ENCODE data around the gene HNRNPLL.

HNRNPLL gene

GRCh38 chr2:38568724-38569436, 33.8 kb downstream of the HNRNPLL start:
- peaks cover 24% of the 10 kb centered on the region for H3K36me3 Mint-ChIP-seq
- H3K4me3 Mint-ChIP-seq = no peak overlapping the region
- no peak for DNase-seq
- no peaks in the 10 kb centered on the region for H3K4me1 Mint-ChIP-seq
- H3K27ac Mint-ChIP-seq = no peak overlapping the region
- no peaks in the 10 kb centered on the region for H3K27me3 Mint-ChIP-seq
- no peaks in the 10 kb centered on the region for H3K9me3 Mint-ChIP-seq
- CTCF ChIA-PET = interaction anchor here (0.7 to 2.9 kb wide), 4 partner anchors 11 to 13 kb away, joined by 3 to 18 read pairs (median 4); no protein-coding TSS in a partner anchor

- Mint-ChIP-seq H3K27ac (no peak overlapping the region), H3K9me3 (no peaks in the 10 kb centered on the region), H3K4me3 (no peak overlapping the region), H3K27me3 (no peaks in the 10 kb centered on the region), H3K36me3 (peaks cover 23% of the 10 kb centered on the region), H3K4me1 (no peaks in the 10 kb centered on the region)
- no peak for DNase-seq
- CTCF ChIA-PET = interaction anchor here (1.4 to 2.2 kb wide), 4 partner anchors 10 to 178 kb away, joined by 6 to 11 read pairs (median 8); no protein-coding TSS in a partner anchor
Observed at GRCh38 chr2:38565333-38565732, 37.4 kb downstream of the HNRNPLL start.

DNA sequence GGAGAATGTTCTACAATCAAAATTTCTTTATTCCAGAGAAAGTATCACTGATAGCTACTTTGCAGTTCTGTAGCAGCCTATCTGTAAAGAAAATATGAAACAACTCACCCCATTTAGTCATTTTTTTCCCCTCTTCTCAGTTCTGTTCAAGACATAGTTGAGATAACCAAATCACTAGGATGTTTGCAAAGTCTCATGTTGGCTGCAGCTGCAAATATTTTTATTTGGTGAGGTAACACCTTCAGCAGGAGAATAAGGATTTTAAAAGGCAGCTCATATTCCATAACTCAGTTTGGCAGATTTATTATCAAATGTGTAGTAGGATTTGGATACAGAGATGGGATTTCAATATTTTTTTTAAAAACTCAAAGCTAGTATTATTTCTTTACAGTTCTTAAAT, 41.0 kb downstream of the HNRNPLL start:
- DNase-seq = no peak
- Mint-ChIP-seq H3K36me3 (peaks cover 21% of the 10 kb centered on the region), H3K27me3 (no peaks in the 10 kb centered on the region), H3K4me3 (no peak overlapping the region), H3K9me3 (no peaks in the 10 kb centered on the region), H3K4me1 (no peaks in the 10 kb centered on the region), H3K27ac (no peak overlapping the region)
- CTCF ChIA-PET = interaction anchor here (0.6 to 1.2 kb wide), 2 partner anchors 20 to 944 kb away, joined by 3 to 4 read pairs; no protein-coding TSS in a partner anchor

DNA sequence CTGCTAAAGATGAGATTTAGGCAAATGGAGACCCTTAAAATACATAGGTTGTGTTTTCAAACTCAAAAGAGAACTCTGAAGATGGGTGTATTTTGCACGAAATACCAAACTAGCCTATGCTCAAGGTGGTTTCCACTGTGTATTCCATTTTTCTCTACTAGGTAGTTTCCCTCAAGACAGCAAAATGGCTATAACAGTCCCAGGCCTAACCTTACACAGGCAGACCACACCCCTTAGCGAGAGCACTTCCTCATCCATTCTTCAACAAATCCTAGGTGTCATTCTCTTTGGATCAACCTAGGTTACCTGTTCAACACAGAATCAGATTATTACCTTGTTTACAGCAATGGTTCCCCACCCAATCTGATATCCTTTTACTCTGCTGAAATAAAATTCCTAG, 42.6 kb downstream of the HNRNPLL start:
- no peaks in the 10 kb centered on the region for H3K27me3 Mint-ChIP-seq
- peaks cover 18% of the 10 kb centered on the region for H3K36me3 Mint-ChIP-seq
- DNase-seq = no peak
- no peak overlapping the region for H3K27ac Mint-ChIP-seq
- H3K9me3 Mint-ChIP-seq = no peaks in the 10 kb centered on the region
- CTCF ChIA-PET = no interaction called here
- H3K4me3 Mint-ChIP-seq = no peak overlapping the region
- H3K4me1 Mint-ChIP-seq = no peaks in the 10 kb centered on the region

DNA sequence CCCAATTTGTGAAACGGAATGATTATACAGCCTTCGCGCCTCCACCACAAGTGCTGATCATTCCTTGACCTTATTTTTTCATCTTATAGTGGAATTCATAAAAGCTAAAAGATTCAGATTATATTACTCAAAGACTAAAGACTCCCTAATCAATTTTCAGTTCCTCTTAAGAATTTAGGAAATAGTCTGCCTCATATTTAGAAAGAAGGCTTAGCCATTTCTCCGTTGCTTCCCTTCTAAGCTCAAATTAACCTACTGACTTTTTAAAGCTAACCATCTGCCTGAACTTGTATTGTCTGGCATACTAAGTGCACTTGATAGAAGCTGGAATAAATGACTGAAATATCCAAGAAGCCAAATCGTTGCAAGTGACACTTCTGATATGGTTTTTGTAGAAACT, 44.7 kb downstream of the HNRNPLL start:
- CTCF ChIA-PET = interaction anchor here (0.9 to 1.5 kb wide), 3 partner anchors 9 to 21 kb away, joined by 3 to 4 read pairs (median 4); no protein-coding TSS in a partner anchor
- Mint-ChIP-seq H3K4me1 (no peaks in the 10 kb centered on the region), H3K27ac (no peak overlapping the region)

DNA sequence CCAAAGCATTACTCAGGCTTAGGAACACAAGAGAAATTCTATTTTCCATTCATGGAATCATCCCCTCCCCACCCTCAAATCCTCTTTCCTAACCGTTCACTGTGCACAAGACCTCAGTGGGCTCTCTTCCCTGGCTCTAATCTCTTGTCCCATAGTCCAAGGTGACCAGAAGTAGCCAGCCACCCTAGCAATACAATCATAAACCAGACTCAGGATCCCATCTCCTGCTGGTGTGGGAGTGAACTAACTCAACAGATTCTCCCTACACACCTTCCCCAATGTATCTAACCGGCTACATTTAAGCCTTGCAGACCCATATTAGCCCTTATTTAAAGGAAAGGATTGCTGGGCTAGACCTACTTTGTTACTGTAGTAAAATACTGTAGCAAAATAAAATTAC, 45.5 kb downstream of the HNRNPLL start:
- no peak for DNase-seq
- H3K36me3 Mint-ChIP-seq = peaks cover 12% of the 10 kb centered on the region
- CTCF ChIA-PET = interaction anchor here (1.1 to 1.3 kb wide), 3 partner anchors 18 to 166 kb away, joined by 3 to 4 read pairs (median 3); no protein-coding TSS in a partner anchor
- no peak overlapping the region for H3K4me3 Mint-ChIP-seq
- no peaks in the 10 kb centered on the region for H3K9me3 Mint-ChIP-seq
- no peaks in the 10 kb centered on the region for H3K27me3 Mint-ChIP-seq
- H3K27ac Mint-ChIP-seq = no peak overlapping the region
- peaks cover 3% of the 10 kb centered on the region for H3K4me1 Mint-ChIP-seq

More for the DNA sequence above, 44.7 kb downstream of the HNRNPLL start:
- H3K27me3 Mint-ChIP-seq = no peaks in the 10 kb centered on the region
- no peaks in the 10 kb centered on the region for H3K9me3 Mint-ChIP-seq
- H3K36me3 Mint-ChIP-seq = peaks cover 12% of the 10 kb centered on the region
- H3K4me3 Mint-ChIP-seq = no peak overlapping the region
- no peak for DNase-seq

GRCh38 chr2:38556006-38556801, 46.5 kb downstream of the HNRNPLL start:
- Mint-ChIP-seq H3K27me3 (no peaks in the 10 kb centered on the region), H3K4me3 (no peak overlapping the region), H3K4me1 (peaks cover 4% of the 10 kb centered on the region), H3K27ac (no peak overlapping the region), H3K9me3 (no peaks in the 10 kb centered on the region), H3K36me3 (peaks cover 9% of the 10 kb centered on the region)
- CTCF ChIA-PET = interaction anchor here (0.7 to 3.3 kb wide), 7 partner anchors 9 to 183 kb away, joined by 3 to 10 read pairs (median 4); no protein-coding TSS in a partner anchor
- no peak for DNase-seq

DNA sequence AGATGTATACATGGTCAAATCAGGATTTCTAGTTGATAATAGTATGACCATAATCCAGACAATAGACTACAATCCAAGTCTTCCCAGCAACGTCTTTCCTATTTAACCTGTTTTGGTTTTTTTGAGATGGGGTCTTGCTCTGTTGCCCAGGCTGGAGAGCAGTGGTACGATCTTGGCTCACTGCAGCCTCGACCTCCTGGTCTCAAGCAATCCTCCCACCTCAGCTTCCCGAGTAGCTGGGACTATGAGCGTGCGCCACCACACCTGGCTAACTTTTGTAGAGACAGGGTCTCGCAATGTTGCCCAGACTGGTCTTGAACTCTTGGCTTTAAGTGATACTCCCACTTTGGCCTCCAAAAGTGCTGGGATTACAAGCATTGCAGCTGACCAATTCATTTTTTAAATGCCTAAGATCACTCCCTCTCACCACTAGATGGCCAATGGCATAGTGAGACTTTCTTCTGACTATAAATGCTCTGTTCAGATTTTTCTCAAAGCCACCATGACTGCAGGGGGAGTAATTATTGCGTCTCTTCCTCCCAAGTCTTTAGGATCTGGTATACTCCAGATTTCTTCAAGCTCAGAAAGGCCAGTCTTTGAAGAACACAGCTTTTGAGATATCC, 47.6 kb downstream of the HNRNPLL start:
- CTCF ChIA-PET = interaction anchor here (0.7 to 3.3 kb wide), 5 partner anchors 10 to 184 kb away, joined by 3 to 10 read pairs (median 4); no protein-coding TSS in a partner anchor
- Mint-ChIP-seq H3K9me3 (no peaks in the 10 kb centered on the region), H3K27ac (no peak overlapping the region), H3K4me1 (peaks cover 4% of the 10 kb centered on the region), H3K36me3 (peaks cover 4% of the 10 kb centered on the region), H3K27me3 (no peaks in the 10 kb centered on the region), H3K4me3 (no peak overlapping the region)
- DNase-seq = no peak

- peaks cover 8% of the 10 kb centered on the region for H3K4me1 Mint-ChIP-seq
- CTCF ChIA-PET = interaction anchor here (0.6 to 3.3 kb wide), 4 partner anchors 11 to 191 kb away, joined by 3 to 10 read pairs (median 4); no protein-coding TSS in a partner anchor
- no peaks in the 10 kb centered on the region for H3K27me3 Mint-ChIP-seq
- H3K27ac Mint-ChIP-seq = no peak overlapping the region
- no peak overlapping the region for H3K4me3 Mint-ChIP-seq
- no peaks in the 10 kb centered on the region for H3K9me3 Mint-ChIP-seq
- DNase-seq = no peak
- no peaks in the 10 kb centered on the region for H3K36me3 Mint-ChIP-seq
Observed at GRCh38 chr2:38553554-38553953, 49.2 kb downstream of the HNRNPLL start.

GRCh38 chr2:38552259-38552658, 50.5 kb downstream of the HNRNPLL start:
- H3K27me3 Mint-ChIP-seq = no peaks in the 10 kb centered on the region

GRCh38 chr2:38551746-38552145, 51.0 kb downstream of the HNRNPLL start:
- H3K9me3 Mint-ChIP-seq = no peaks in the 10 kb centered on the region
- no peaks in the 10 kb centered on the region for H3K36me3 Mint-ChIP-seq
- CTCF ChIA-PET = no interaction called here
- H3K4me1 Mint-ChIP-seq = peaks cover 8% of the 10 kb centered on the region
- no peak overlapping the region for H3K4me3 Mint-ChIP-seq
- no peak overlapping the region for H3K27ac Mint-ChIP-seq
- DNase-seq = no peak
- H3K27me3 Mint-ChIP-seq = peaks cover 2% of the 10 kb centered on the region

More at GRCh38 chr2:38552259-38552658, 50.5 kb downstream of the HNRNPLL start:
- Mint-ChIP-seq H3K4me3 (no peak overlapping the region), H3K9me3 (no peaks in the 10 kb centered on the region), H3K27ac (peak overlapping the region; percentile 42), H3K36me3 (no peaks in the 10 kb centered on the region), H3K4me1 (peaks cover 8% of the 10 kb centered on the region)
- CTCF ChIA-PET = no interaction called here
- DNase-seq = no peak

DNA sequence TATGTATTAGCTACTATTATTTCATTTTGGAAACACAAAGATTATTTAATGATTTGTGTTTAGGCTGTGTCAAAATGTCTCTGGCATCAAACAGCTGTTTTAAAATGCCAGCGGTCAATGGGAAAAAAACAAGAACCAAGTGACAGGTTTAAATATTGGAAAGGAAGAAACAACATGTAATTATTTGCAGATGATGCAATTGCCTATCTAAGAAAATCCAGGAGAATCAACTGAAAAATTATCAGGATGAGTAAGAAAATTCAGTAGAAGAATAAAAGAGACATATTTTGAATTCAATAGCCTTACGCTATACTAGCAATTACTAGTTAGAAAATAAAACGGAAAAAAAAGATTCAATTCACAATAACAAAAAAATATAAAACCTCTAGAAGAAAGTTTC, 51.6 kb downstream of the HNRNPLL start:
- Mint-ChIP-seq H3K27ac (no peak overlapping the region), H3K9me3 (no peaks in the 10 kb centered on the region), H3K36me3 (no peaks in the 10 kb centered on the region), H3K4me1 (peaks cover 8% of the 10 kb centered on the region), H3K4me3 (no peak overlapping the region), H3K27me3 (peaks cover 4% of the 10 kb centered on the region)
- CTCF ChIA-PET = no interaction called here
- no peak for DNase-seq

DNA sequence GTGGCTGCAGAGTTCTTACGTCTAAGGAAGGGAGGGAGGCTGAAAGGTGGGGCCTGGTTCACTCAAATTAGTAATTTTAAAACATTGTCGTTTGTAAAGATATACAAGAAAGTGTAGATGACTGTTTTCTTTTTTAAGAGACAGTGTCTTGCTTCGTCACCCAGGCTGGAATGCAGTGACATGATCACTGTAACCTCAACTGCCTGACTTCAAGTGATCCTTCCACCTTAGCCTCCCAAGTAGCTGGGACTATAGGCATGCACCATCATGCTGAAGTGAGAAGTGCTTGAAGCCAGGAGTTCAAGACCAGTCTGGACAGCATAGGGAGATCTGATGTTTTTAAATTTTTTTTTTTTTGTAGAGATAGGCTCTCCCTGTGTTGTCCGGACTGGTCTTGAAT, 52.9 kb downstream of the HNRNPLL start:
- Mint-ChIP-seq H3K4me3 (no peak overlapping the region), H3K27me3 (peaks cover 10% of the 10 kb centered on the region), H3K36me3 (no peaks in the 10 kb centered on the region), H3K27ac (no peak overlapping the region), H3K4me1 (peaks cover 8% of the 10 kb centered on the region), H3K9me3 (no peaks in the 10 kb centered on the region)
- CTCF ChIA-PET = interaction anchor here (1.2 kb wide), 1 partner anchor 8 kb away, joined by 3 read pairs; no protein-coding TSS in a partner anchor
- DNase-seq = no peak
